Neural crest cell (in vitro differentiated cells): ENCODE results near the gene TIMP1. TPM values are rescaled to one million over a fixed set of nuclear protein-coding genes. Genes with fewer than 3 reads are reported as not detected.

Experiments used
- DNase-seq: peaks from one replicate; pipeline ENCODE4 v3.0.0; 2021; ENCODE audit warnings: low read depth, mixed read lengths, low spot score
- H3K27ac Mint-ChIP-seq: one replicate; pipeline ENCODE4 v1.8.0; 2021; ENCODE audit warnings: mild to moderate bottlenecking, mixed read lengths; ENCODE audit not compliant: unreplicated experiment
- H3K27me3 Mint-ChIP-seq: 2 replicates; pipeline ENCODE4 v1.8.0; 2021; ENCODE audit warnings: low read depth, mild to moderate bottlenecking, mixed read lengths
- H3K36me3 Mint-ChIP-seq: 2 replicates; pipeline ENCODE4 v1.8.0; 2021; ENCODE audit warnings: low read depth, mild to moderate bottlenecking, mixed read lengths
- H3K4me1 Mint-ChIP-seq: 2 replicates; pipeline ENCODE4 v1.8.0; 2021; ENCODE audit warnings: mixed read lengths
- H3K4me3 Mint-ChIP-seq: one replicate; pipeline ENCODE4 v1.8.0; 2021; ENCODE audit warnings: mild to moderate bottlenecking, mixed read lengths
- H3K9me3 Mint-ChIP-seq: 2 replicates; pipeline ENCODE4 v1.8.0; 2021; ENCODE audit warnings: mixed read lengths
- CTCF ChIP-seq: fragments of 200-600 bp; sonication (generic); conservative IDR thresholded peaks from 2 replicates; pipeline ENCODE4 v1.5.0; 2021; ENCODE audit warnings: antibody characterized with exemption, mild to moderate bottlenecking
- total RNA-seq: library from RNA; stranded (reverse); gene quantifications from 2 replicates; pipeline ENCODE4 v1.2.1, GENCODE V29; 2021

The TIMP1 gene
- total RNA-seq, 1 donor from 2014 or later, result 63.8 TPM

GRCh38 chrX:47579537-47579936 lies 2.7 kb upstream of the TIMP1 start:
- Mint-ChIP-seq H3K4me1 (peaks cover 21% of the 10 kb centered on the region), H3K27ac (peak overlapping the region; percentile 48), H3K36me3 (peaks cover 7% of the 10 kb centered on the region), H3K9me3 (no peaks in the 10 kb centered on the region), H3K4me3 (no peak overlapping the region), H3K27me3 (peaks cover 2% of the 10 kb centered on the region)
- TF ChIP-seq CTCF, result no peak
- no peak for DNase-seq

GRCh38 chrX:47583240-47583861 lies 1.1 kb downstream of the TIMP1 start:
- no peaks in the 10 kb centered on the region for H3K27me3 Mint-ChIP-seq
- TF ChIP-seq CTCF, result no peak
- peaks cover 4% of the 10 kb centered on the region for H3K36me3 Mint-ChIP-seq
- H3K27ac Mint-ChIP-seq, result peak overlapping the region; percentile 59
- H3K4me3 Mint-ChIP-seq, result peak overlapping the region; percentile 52
- no peaks in the 10 kb centered on the region for H3K9me3 Mint-ChIP-seq
- no peak for DNase-seq
- peaks cover 13% of the 10 kb centered on the region for H3K4me1 Mint-ChIP-seq

GRCh38 chrX:47584714-47585113 lies 2.5 kb downstream of the TIMP1 start:
- Mint-ChIP-seq H3K36me3 (peaks cover 4% of the 10 kb centered on the region), H3K27ac (no peak overlapping the region), H3K9me3 (peaks cover 2% of the 10 kb centered on the region), H3K27me3 (no peaks in the 10 kb centered on the region), H3K4me1 (peaks cover 13% of the 10 kb centered on the region), H3K4me3 (no peak overlapping the region)
- no peak for TF ChIP-seq CTCF
- no peak for DNase-seq

- no peak overlapping the region for H3K27ac Mint-ChIP-seq
- peaks cover 13% of the 10 kb centered on the region for H3K4me1 Mint-ChIP-seq
- no peaks in the 10 kb centered on the region for H3K27me3 Mint-ChIP-seq
- H3K4me3 Mint-ChIP-seq, result no peak overlapping the region
- H3K9me3 Mint-ChIP-seq, result peaks cover 2% of the 10 kb centered on the region
- TF ChIP-seq CTCF, result no peak
- DNase-seq, result no peak
- peaks cover 4% of the 10 kb centered on the region for H3K36me3 Mint-ChIP-seq
Measured at GRCh38 chrX:47585273-47585672, 3.0 kb downstream of the TIMP1 start.

- peaks cover 13% of the 10 kb centered on the region for H3K4me1 Mint-ChIP-seq
- peaks cover 4% of the 10 kb centered on the region for H3K36me3 Mint-ChIP-seq
- peaks cover 2% of the 10 kb centered on the region for H3K9me3 Mint-ChIP-seq
- no peak for DNase-seq
- no peak overlapping the region for H3K4me3 Mint-ChIP-seq
- H3K27me3 Mint-ChIP-seq, result no peaks in the 10 kb centered on the region
- no peak overlapping the region for H3K27ac Mint-ChIP-seq
- no peak for TF ChIP-seq CTCF
Measured at GRCh38 chrX:47586043-47586787, 4.0 kb downstream of the TIMP1 start.
